T-cell (primary cell): ENCODE measurements around the gene FGGY. TPM values are rescaled to one million over a fixed set of nuclear protein-coding genes. Genes with fewer than 3 reads are reported as not detected.
"Not testable (repeated sequence)": the region's sequence is repeated elsewhere in the genome, so short reads cannot be mapped to it uniquely, and the experiment has no call there.

Experiments used
- ATAC-seq, 4 experiments: fragments of 200-7000 bp in 3 of 4; fragments of 150-1000 bp in 1 of 4; cut with Tn5 transposase; replicated peaks in 1 of 4; 1 replicate in 3 of 4; 2 replicates in 1 of 4; pipeline ENCODE4 v1.10.0; 2021; ENCODE audit warnings: moderate library complexity in 3 of 4, mild to moderate bottlenecking in 2 of 4, moderate number of reproducible peaks in 1 of 4
- CTCF ChIA-PET, 2 donors: fragments of 300-600 bp; sonication (Branson Sonifier 250); formaldehyde crosslinking; loops; one replicate each; lab custom pipeline; 2022; ENCODE audit warnings: antibody characterized with exemption in 2 of 2; lab: Charles Lee
- POLR2A ChIA-PET, 2 donors: fragments of 300-600 bp; sonication (Branson Sonifier 250); formaldehyde crosslinking; loops; one replicate each; lab custom pipeline; 2022; ENCODE audit warnings: antibody characterized with exemption in 2 of 2; lab: Charles Lee
- DNase-seq, 35 experiments: peaks; one replicate each; pipeline versions ENCODE4 v3.0.0 to v3.0.0-alpha.2; 2013 to 2023
- H3K27ac ChIP-seq: one replicate; pipeline ENCODE4 v1.5.1; 2013; ENCODE audit warnings: low read length
- H3K27me3 ChIP-seq, 2 experiments: replicated peaks in 1 of 2; 1 replicate in 1 of 2; 2 replicates in 1 of 2; pipeline versions ENCODE4 v1.6.1 to v1.7.0; 2013; ENCODE audit warnings: low read length in 1 of 2, mixed read lengths in 1 of 2; ENCODE audit not compliant: control insufficient read depth in 2 of 2, insufficient read depth in 2 of 2; ENCODE audit errors: extremely low read depth in 1 of 2
- H3K36me3 ChIP-seq, 2 donors: 1 replicate in 1 of 2; 2 replicates in 1 of 2; pipeline versions ENCODE4 v1.6.1 to v1.7.0; 2013; ENCODE audit warnings: low read length in 1 of 2; ENCODE audit not compliant: control insufficient read depth in 2 of 2, insufficient read depth in 1 of 2; ENCODE audit errors: extremely low read depth in 1 of 2
- H3K4me1 ChIP-seq, 2 experiments: 1 replicate in 1 of 2; 2 replicates in 1 of 2; pipeline versions ENCODE4 v1.6.1 to v1.7.0; 2013; ENCODE audit warnings: low read length in 2 of 2, mixed read lengths in 1 of 2; ENCODE audit not compliant: insufficient read depth in 2 of 2, control insufficient read depth in 1 of 2; ENCODE audit errors: extremely low read depth in 1 of 2
- H3K4me3 ChIP-seq, 2 donors: 1 replicate in 1 of 2; 2 replicates in 1 of 2; pipeline versions ENCODE4 v1.5.1 to v1.7.0; 2013; ENCODE audit warnings: mild to moderate bottlenecking in 2 of 2, low read length in 1 of 2, moderate library complexity in 1 of 2; ENCODE audit not compliant: control insufficient read depth in 1 of 2; ENCODE audit errors: extremely low read depth in 1 of 2
- H3K9me3 ChIP-seq: 2 replicates; pipeline ENCODE4 v1.7.0; 2013
- H3K27ac Mint-ChIP-seq, 2 donors: one replicate each; pipeline ENCODE4 v1.8.0; 2020 to 2021; ENCODE audit warnings: mild to moderate bottlenecking in 2 of 2, mixed read lengths in 2 of 2
- H3K27me3 Mint-ChIP-seq, 2 donors: one replicate each; pipeline ENCODE4 v1.8.0; 2021 to 2022; ENCODE audit warnings: mixed read lengths in 2 of 2
- H3K36me3 Mint-ChIP-seq: one replicate; pipeline ENCODE4 v1.8.0; 2021; ENCODE audit warnings: mixed read lengths
- H3K4me1 Mint-ChIP-seq, 3 donors: one replicate each; pipeline ENCODE4 v1.8.0; 2020 to 2022; ENCODE audit warnings: mixed read lengths in 3 of 3, mild to moderate bottlenecking in 1 of 3
- H3K4me3 Mint-ChIP-seq, 3 donors: one replicate each; pipeline ENCODE4 v1.8.0; 2020 to 2022; ENCODE audit warnings: mild to moderate bottlenecking in 3 of 3, mixed read lengths in 3 of 3, moderate library complexity in 3 of 3
- H3K9me3 Mint-ChIP-seq, 3 donors: one replicate each; pipeline ENCODE4 v1.8.0; 2020 to 2022; ENCODE audit warnings: mixed read lengths in 3 of 3
- WGBS: methylation state at CpG from one replicate; pipeline ENCODE4 v1.1.5; 2013; ENCODE audit warnings: missing lambda C conversion rate; ENCODE audit not compliant: insufficient coverage; 5-methylcytosine and 5-hydroxymethylcytosine counted together
- total RNA-seq, 35 experiments: library from RNA in 6 of 35; stranded (reverse) in 6 of 35; fragments of 120-200 nt in 1 of 35; gene quantifications; one replicate each; pipeline versions ENCODE4 v1.2.1 to v1.2.4 and lab custom pipeline; 2013 to 2026

Gene FGGY
- total RNA-seq, 5 donors from 2014 or later (not counting 1 experiment from before 2014, with no cell fraction given) = 7.8 to 21.7 (median 12.6) TPM

GRCh38 chr1:59580257-59580656, 283.4 kb downstream of the FGGY start:
- Mint-ChIP-seq H3K27me3 (no peaks in the 10 kb centered on the region), H3K36me3 (peaks cover 16% of the 10 kb centered on the region), H3K4me3 (no peak overlapping the region), H3K9me3 (peaks cover 0 to 4% (median 2%) of the 10 kb centered on the region in 3 donors), H3K27ac (no peak overlapping the region), H3K4me1 (no peaks in the 10 kb centered on the region)
- Histone ChIP-seq H3K9me3 (no peaks in the 10 kb centered on the region), H3K36me3 (no peaks in the 10 kb centered on the region), H3K27ac (no peak overlapping the region), H3K4me1 (no peaks in the 10 kb centered on the region), H3K4me3 (no peak overlapping the region), H3K27me3 (no peaks in the 10 kb centered on the region)
- POLR2A ChIA-PET = no interaction called here
- ATAC-seq (no peak), DNase-seq (no peak)
- CTCF ChIA-PET = no interaction called here
- WGBS = 68% methylated on average over 3 of the region's 4 CpGs

GRCh38 chr1:59592410-59592809, 295.5 kb downstream of the FGGY start:
- H3K27me3 ChIP-seq, DNase-seq, H3K4me1 ChIP-seq, H3K9me3 Mint-ChIP-seq, H3K4me1 Mint-ChIP-seq, H3K27ac Mint-ChIP-seq, H3K27me3 Mint-ChIP-seq, POLR2A ChIA-PET, H3K9me3 ChIP-seq, H3K27ac ChIP-seq, CTCF ChIA-PET, ATAC-seq, H3K4me3 Mint-ChIP-seq, H3K4me3 ChIP-seq, H3K36me3 Mint-ChIP-seq, H3K36me3 ChIP-seq: not testable (repeated sequence)
- WGBS = no CpG with 5 or more reads among the region's 2 CpGs

DNA sequence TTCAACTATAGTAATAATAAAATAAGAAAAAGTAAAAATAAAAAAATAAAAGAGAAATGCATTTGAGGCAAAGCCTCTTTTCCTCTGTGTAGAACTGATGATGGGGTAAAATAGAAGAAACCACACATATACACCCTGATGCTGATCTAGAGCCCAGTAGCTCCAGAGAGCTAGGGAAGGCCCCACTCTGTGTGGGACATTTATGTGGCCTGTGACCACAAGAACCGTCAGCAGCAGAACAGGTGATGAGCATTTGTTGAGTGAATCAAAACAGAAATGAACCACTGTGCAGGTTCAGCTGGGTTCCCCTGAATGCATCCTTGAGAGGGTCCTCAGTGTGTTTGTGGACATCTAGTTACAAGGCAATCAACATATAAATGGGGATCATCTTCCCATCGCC, 296.0 kb downstream of the FGGY start:
- ChIA-PET CTCF (no interaction called here), POLR2A (no interaction called here)
- DNase-seq (no peak), ATAC-seq (no peak)
- no peaks in the 10 kb centered on the region for H3K36me3 Mint-ChIP-seq
- peaks cover 0 to 7% (median 4%) of the 10 kb centered on the region in 3 donors for H3K9me3 Mint-ChIP-seq
- H3K9me3 ChIP-seq = no peaks in the 10 kb centered on the region
- H3K4me1 Mint-ChIP-seq = no peaks in the 10 kb centered on the region
- no peaks in the 10 kb centered on the region for H3K4me1 ChIP-seq
- WGBS = no CpG with 5 or more reads among the region's 2 CpGs
- no peak overlapping the region for H3K4me3 Mint-ChIP-seq
- no peaks in the 10 kb centered on the region for H3K36me3 ChIP-seq
- no peak overlapping the region for H3K4me3 ChIP-seq
- H3K27ac ChIP-seq = no peak overlapping the region
- H3K27me3 Mint-ChIP-seq = no peaks in the 10 kb centered on the region
- H3K27ac Mint-ChIP-seq = no peak overlapping the region
- no peaks in the 10 kb centered on the region for H3K27me3 ChIP-seq

- Histone ChIP-seq H3K9me3 (no peaks in the 10 kb centered on the region), H3K36me3 (no peaks in the 10 kb centered on the region), H3K27me3 (no peaks in the 10 kb centered on the region), H3K4me1 (no peaks in the 10 kb centered on the region), H3K4me3 (no peak overlapping the region), H3K27ac (no peak overlapping the region)
- H3K4me3 Mint-ChIP-seq = no peak overlapping the region
- no peak overlapping the region for H3K27ac Mint-ChIP-seq
- ATAC-seq = no peak
- ChIA-PET CTCF (no interaction called here), POLR2A (no interaction called here)
- DNase-seq = no peak
- H3K9me3 Mint-ChIP-seq = peaks cover 0 to 4% (median 4%) of the 10 kb centered on the region in 3 donors
- 87% methylated on average over 3 of the region's 5 CpGs for WGBS
- no peaks in the 10 kb centered on the region for H3K4me1 Mint-ChIP-seq
- no peaks in the 10 kb centered on the region for H3K36me3 Mint-ChIP-seq
- no peaks in the 10 kb centered on the region for H3K27me3 Mint-ChIP-seq
Measured at GRCh38 chr1:59593798-59594790, 297.2 kb downstream of the FGGY start.

DNA sequence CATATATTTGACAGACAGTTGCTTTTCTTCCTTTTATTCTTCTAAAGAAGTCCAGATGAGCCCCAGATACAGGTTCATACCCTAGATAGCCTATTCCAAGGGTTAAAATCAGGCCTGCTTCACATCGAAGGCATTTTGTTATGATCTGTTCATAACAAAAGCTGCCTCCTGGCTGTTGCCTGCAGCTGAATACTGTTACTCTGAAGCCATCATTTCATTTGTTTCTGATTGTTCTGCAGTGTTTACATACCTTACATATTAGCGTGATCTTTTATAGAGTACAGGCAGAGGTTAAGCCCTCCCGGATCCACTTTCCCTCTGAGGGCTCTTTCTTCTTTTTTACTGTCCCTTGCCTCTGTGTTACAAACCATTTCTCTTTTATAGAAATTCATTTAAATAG, 298.9 kb downstream of the FGGY start:
- H3K27me3 Mint-ChIP-seq = no peaks in the 10 kb centered on the region
- no peaks in the 10 kb centered on the region for H3K9me3 Mint-ChIP-seq
- ATAC-seq = no peak
- Histone ChIP-seq H3K36me3 (no peaks in the 10 kb centered on the region), H3K4me1 (no peaks in the 10 kb centered on the region), H3K4me3 (no peak overlapping the region), H3K27ac (no peak overlapping the region), H3K27me3 (no peaks in the 10 kb centered on the region), H3K9me3 (no peaks in the 10 kb centered on the region)
- CTCF ChIA-PET = no interaction called here
- H3K4me1 Mint-ChIP-seq = no peaks in the 10 kb centered on the region
- H3K36me3 Mint-ChIP-seq = no peaks in the 10 kb centered on the region
- H3K4me3 Mint-ChIP-seq = no peak overlapping the region
- POLR2A ChIA-PET = interaction anchor here in 1 of 2 donors (0.5 kb wide), 1 partner anchor 73 kb away, joined by 7 read pairs; no protein-coding TSS in a partner anchor
- H3K27ac Mint-ChIP-seq = no peak overlapping the region
- WGBS = no CpG with 5 or more reads among the region's 3 CpGs
- DNase-seq = no peak

DNA sequence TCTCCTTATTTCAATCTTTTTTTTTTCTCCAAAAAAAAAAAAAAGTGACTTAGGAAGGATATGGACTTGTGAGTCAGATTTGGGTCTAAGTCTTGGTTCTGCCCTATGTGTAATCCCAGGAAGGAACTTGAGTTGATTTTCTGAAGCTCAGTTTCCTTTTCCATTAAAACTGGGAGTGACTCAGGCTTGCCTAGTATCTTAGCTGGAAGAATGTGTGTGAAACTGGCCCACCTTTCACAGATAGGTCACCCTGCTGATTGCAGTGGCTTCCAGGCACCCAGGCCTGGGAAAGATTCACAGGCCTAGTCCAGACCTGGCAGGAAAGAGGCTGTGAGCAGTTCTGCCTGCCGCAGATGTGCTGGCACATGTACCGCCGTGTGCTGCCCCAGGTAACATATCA, 299.5 kb downstream of the FGGY start:
- Mint-ChIP-seq H3K27me3 (no peaks in the 10 kb centered on the region), H3K4me3 (no peak overlapping the region), H3K27ac (no peak overlapping the region), H3K4me1 (no peaks in the 10 kb centered on the region), H3K36me3 (no peaks in the 10 kb centered on the region), H3K9me3 (no peaks in the 10 kb centered on the region)
- Histone ChIP-seq H3K36me3 (no peaks in the 10 kb centered on the region), H3K27me3 (no peaks in the 10 kb centered on the region), H3K4me3 (no peak overlapping the region), H3K4me1 (no peaks in the 10 kb centered on the region), H3K9me3 (no peaks in the 10 kb centered on the region), H3K27ac (no peak overlapping the region)
- DNase-seq = no peak
- ChIA-PET CTCF (no interaction called here), POLR2A (interaction anchor here in 1 of 2 donors (0.5 kb wide), 1 partner anchor 73 kb away, joined by 7 read pairs; no protein-coding TSS in a partner anchor)
- ATAC-seq = no peak
- WGBS = 100% methylated on average over 3 of the region's 3 CpGs
